ENCODE data around the gene HHEX.

- TF ChIP-seq, protein P1, sequence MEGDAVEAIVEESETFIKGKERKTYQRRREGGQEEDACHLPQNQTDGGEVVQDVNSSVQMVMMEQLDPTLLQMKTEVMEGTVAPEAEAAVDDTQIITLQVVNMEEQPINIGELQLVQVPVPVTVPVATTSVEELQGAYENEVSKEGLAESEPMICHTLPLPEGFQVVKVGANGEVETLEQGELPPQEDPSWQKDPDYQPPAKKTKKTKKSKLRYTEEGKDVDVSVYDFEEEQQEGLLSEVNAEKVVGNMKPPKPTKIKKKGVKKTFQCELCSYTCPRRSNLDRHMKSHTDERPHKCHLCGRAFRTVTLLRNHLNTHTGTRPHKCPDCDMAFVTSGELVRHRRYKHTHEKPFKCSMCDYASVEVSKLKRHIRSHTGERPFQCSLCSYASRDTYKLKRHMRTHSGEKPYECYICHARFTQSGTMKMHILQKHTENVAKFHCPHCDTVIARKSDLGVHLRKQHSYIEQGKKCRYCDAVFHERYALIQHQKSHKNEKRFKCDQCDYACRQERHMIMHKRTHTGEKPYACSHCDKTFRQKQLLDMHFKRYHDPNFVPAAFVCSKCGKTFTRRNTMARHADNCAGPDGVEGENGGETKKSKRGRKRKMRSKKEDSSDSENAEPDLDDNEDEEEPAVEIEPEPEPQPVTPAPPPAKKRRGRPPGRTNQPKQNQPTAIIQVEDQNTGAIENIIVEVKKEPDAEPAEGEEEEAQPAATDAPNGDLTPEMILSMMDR (IDR thresholded peaks at IDR 0.05; ENCODE audit: low read depth, low read length) = peak; percentile 47
- TF ChIP-seq EZH2phosphoT487 (IDR thresholded peaks at IDR 0.05; ENCODE audit: low read depth) = no peak
Observed at GRCh38 chr10:92688927-92689662, 660 bp upstream of the HHEX start.

Data from OCI-LY3 (cell line).